ENCODE data around the gene DDX19B.
A peak's percentile ranks its signal among the peaks of the same experiment; 100 is the strongest.
"Not testable (repeated sequence)": the region's sequence is repeated elsewhere in the genome, so short reads cannot be mapped to it uniquely, and the experiment has no call there.

The DDX19B gene

GRCh38 chr16:70359552-70359951, 60.6 kb downstream of the DDX19B start:
- DNase-seq (ENCODE audit: low read depth) = no peak
- TF ChIP-seq MYC (IDR thresholded peaks at IDR 0.05; ENCODE audit: low read depth, low read length) = no peak
- no peak for TF ChIP-seq POLR2A (IDR thresholded peaks at IDR 0.05; ENCODE audit: extremely low read depth, insufficient read length)
- no peak for TF ChIP-seq CTCF (IDR thresholded peaks at IDR 0.05; ENCODE audit: low read depth, low read length)
- no peak for TF ChIP-seq MAX (IDR thresholded peaks at IDR 0.05; ENCODE audit: low read depth, low read length)
- no peak overlapping the region for H3K4me3 ChIP-seq (ENCODE audit: low read depth, low read length)

- DNase-seq (ENCODE audit: low read depth) = no peak
- H3K4me3 ChIP-seq (ENCODE audit: low read depth, low read length) = no peak overlapping the region
- TF ChIP-seq CTCF (IDR thresholded peaks at IDR 0.05; ENCODE audit: low read depth, low read length) (no peak), MYC (IDR thresholded peaks at IDR 0.05; ENCODE audit: low read depth, low read length) (no peak), POLR2A (IDR thresholded peaks at IDR 0.05; ENCODE audit: extremely low read depth, insufficient read length) (no peak), MAX (IDR thresholded peaks at IDR 0.05; ENCODE audit: low read depth, low read length) (no peak)
Measured at GRCh38 chr16:70364399-70364798, 65.4 kb downstream of the DDX19B start.

GRCh38 chr16:70370145-70370544, 71.2 kb downstream of the DDX19B start:
- TF ChIP-seq CTCF (IDR thresholded peaks at IDR 0.05; ENCODE audit: low read depth, low read length) = peak; percentile 33

GRCh38 chr16:70370924-70371323, 71.9 kb downstream of the DDX19B start:
- H3K4me3 ChIP-seq (ENCODE audit: low read depth, low read length) = no peak overlapping the region
- TF ChIP-seq MAX (IDR thresholded peaks at IDR 0.05; ENCODE audit: low read depth, low read length) (no peak), CTCF (IDR thresholded peaks at IDR 0.05; ENCODE audit: low read depth, low read length) (no peak), POLR2A (IDR thresholded peaks at IDR 0.05; ENCODE audit: extremely low read depth, insufficient read length) (no peak), MYC (IDR thresholded peaks at IDR 0.05; ENCODE audit: low read depth, low read length) (no peak)
- no peak for DNase-seq (ENCODE audit: low read depth)

More at GRCh38 chr16:70370145-70370544, 71.2 kb downstream of the DDX19B start:
- peak; percentile 24 for DNase-seq (ENCODE audit: low read depth)
- H3K4me3 ChIP-seq (ENCODE audit: low read depth, low read length) = not testable (repeated sequence)

- no peak overlapping the region for H3K4me3 ChIP-seq (ENCODE audit: low read depth, low read length)
- no peak for DNase-seq (ENCODE audit: low read depth)
- TF ChIP-seq MAX (IDR thresholded peaks at IDR 0.05; ENCODE audit: low read depth, low read length) = no peak
- TF ChIP-seq MYC (IDR thresholded peaks at IDR 0.05; ENCODE audit: low read depth, low read length) = no peak
- no peak for TF ChIP-seq POLR2A (IDR thresholded peaks at IDR 0.05; ENCODE audit: extremely low read depth, insufficient read length)
- no peak for TF ChIP-seq CTCF (IDR thresholded peaks at IDR 0.05; ENCODE audit: low read depth, low read length)
Measured at GRCh38 chr16:70372921-70373728, 74.1 kb downstream of the DDX19B start.
